Small intestine (tissue), 7 donors: ENCODE results near the gene SUPT20HL2. TPM values are rescaled to one million over a fixed set of nuclear protein-coding genes. Genes with fewer than 3 reads are reported as not detected.

Source experiments
- DNase-seq, 2 donors: peaks; one replicate each; pipeline versions ENCODE4 v3.0.0 to v3.0.0-alpha.2; 2013
- FAIRE-seq: peaks from 2 replicates; lab custom pipeline; 2012; peaks lifted over from hg19 to GRCh38; lab: Jason Lieb, UNC
- H3K27ac ChIP-seq, 3 donors: one replicate each; pipeline ENCODE4 v1.5.1; 2013; ENCODE audit warnings: low read length in 2 of 3, mild to moderate bottlenecking in 2 of 3, control low read depth in 1 of 3, inconsistent platforms in 1 of 3, low read depth in 1 of 3, moderate library complexity in 1 of 3
- H3K27me3 ChIP-seq, 3 donors: one replicate each; pipeline ENCODE4 v1.6.1; 2013; ENCODE audit warnings: low read length in 3 of 3, inconsistent platforms in 1 of 3; ENCODE audit not compliant: control insufficient read depth in 3 of 3, insufficient read depth in 3 of 3
- H3K36me3 ChIP-seq, 3 donors: one replicate each; pipeline ENCODE4 v1.6.1; 2013; ENCODE audit warnings: low read length in 3 of 3, inconsistent platforms in 1 of 3, low read depth in 1 of 3, mild to moderate bottlenecking in 1 of 3, moderate library complexity in 1 of 3; ENCODE audit not compliant: control insufficient read depth in 3 of 3, insufficient read depth in 2 of 3
- H3K4me1 ChIP-seq, 3 donors: one replicate each; pipeline ENCODE4 v1.6.1; 2013; ENCODE audit warnings: low read length in 2 of 3, inconsistent platforms in 1 of 3, low read depth in 1 of 3, mild to moderate bottlenecking in 1 of 3, moderate library complexity in 1 of 3; ENCODE audit not compliant: control insufficient read depth in 3 of 3, insufficient read depth in 2 of 3
- H3K4me3 ChIP-seq, 3 donors: one replicate each; pipeline ENCODE4 v1.5.1; 2013; ENCODE audit warnings: low read length in 3 of 3, control low read depth in 1 of 3, inconsistent platforms in 1 of 3, low read depth in 1 of 3, mild to moderate bottlenecking in 1 of 3, moderate library complexity in 1 of 3
- H3K9me3 ChIP-seq, 2 donors: one replicate each; pipeline ENCODE4 v1.6.1; 2013; ENCODE audit warnings: low read depth in 1 of 2, low read length in 1 of 2; ENCODE audit not compliant: control insufficient read depth in 2 of 2, insufficient read depth in 1 of 2
- WGBS, 3 donors: extraction: QIAGEN DNeasy Blood & Tissue Kit; methylation state at CpG; one replicate each; pipeline ENCODE4 v1.1.7; 2013; 5-methylcytosine and 5-hydroxymethylcytosine counted together
- polyA plus RNA-seq, 4 donors: library from polyadenylated mRNA; stranded (reverse) in 3 of 4; unstranded in 1 of 4; fragments of 200-250 nt in 3 of 4; fragments of 120-200 nt in 1 of 4; gene quantifications; one replicate each; pipeline versions ENCODE4 v1.2.1 to v1.2.3, GENCODE V29; 2013
- donor health status: healthy with polysubstance abuse.
- donor health status: control.
- donor health status: control.
- donor health status: Bipolar disorder and iron deficiency.
- donor health status: healthy.

Gene SUPT20HL2
- polyA plus RNA-seq, 4 donors = 0.04 TPM; not detected in 3

DNA sequence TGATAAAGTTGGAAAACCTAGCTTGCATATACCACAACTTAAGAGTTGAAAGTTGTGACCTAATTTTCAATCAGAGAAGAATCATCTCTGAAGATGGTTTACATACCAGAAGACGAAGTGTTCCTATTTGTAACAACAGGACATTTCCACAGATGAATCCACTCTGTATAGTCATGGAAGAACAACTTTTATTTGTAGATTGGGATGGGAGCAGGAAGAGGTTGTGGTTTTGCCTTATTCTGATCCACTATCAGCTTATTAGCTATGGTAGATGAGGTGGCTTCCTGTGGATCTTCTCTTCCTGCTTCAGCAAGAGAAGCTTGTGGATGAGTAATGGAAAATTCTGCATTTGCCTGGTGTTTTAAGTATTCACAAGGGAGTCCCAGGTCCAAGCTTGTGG lies 27.9 kb upstream of the SUPT20HL2 start:
- 57 to 80% (median 58%) methylated on average over 1 of the region's 1 CpG for WGBS, 3 donors
- Histone ChIP-seq H3K27ac (no peak overlapping the region), H3K9me3 (no peaks in the 10 kb centered on the region), H3K4me3 (no peak overlapping the region), H3K36me3 (no peaks in the 10 kb centered on the region), H3K4me1 (no peaks in the 10 kb centered on the region), H3K27me3 (no peaks in the 10 kb centered on the region)
- DNase-seq = no peak
- no peak for FAIRE-seq

DNA sequence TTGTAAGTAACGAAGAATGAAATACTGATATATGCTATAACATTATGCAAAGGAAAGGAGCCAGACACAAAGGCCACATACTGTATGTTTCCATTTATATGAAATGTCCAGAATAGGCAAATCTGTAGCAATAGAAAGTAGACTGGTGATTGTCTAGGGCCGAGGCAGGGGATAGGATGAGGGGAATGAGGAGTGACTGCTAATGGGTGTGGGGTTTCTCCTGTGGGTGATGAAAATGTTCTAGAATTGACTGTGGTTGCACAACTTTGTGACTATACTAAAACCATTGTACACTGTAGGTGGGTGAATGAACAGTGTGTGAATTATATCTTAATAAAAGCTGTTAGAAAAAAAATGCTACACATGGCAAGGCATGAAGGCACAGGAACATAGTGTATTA lies 26.6 kb upstream of the SUPT20HL2 start:
- Histone ChIP-seq H3K27me3 (no peaks in the 10 kb centered on the region), H3K27ac (no peak overlapping the region), H3K9me3 (no peaks in the 10 kb centered on the region), H3K4me3 (no peak overlapping the region), H3K36me3 (no peaks in the 10 kb centered on the region), H3K4me1 (no peaks in the 10 kb centered on the region)
- no peak for FAIRE-seq
- WGBS, 3 donors = 79 to 84% (median 80%) methylated on average over 2 of the region's 2 CpGs
- no peak for DNase-seq

DNA sequence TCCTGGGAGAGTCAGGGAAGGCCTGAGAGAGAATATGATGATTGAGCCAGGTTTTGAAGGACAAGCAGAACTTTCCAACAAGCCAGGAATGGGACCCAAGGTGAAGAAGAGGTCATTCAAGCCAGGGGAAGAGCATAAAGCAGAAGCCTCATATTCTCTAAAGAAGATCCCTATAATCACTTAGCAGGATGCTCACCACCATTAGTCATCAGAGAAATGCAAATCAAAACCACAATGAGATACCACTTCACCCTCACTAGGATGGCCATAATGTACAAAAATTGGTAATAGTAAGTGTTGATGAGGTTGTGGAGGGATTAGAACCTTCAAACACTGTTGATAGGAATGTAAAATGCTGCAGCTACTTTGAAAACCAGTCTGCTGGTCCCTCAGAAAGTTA lies 26.0 kb upstream of the SUPT20HL2 start:
- no peaks in the 10 kb centered on the region for H3K36me3 ChIP-seq
- no peaks in the 10 kb centered on the region for H3K27me3 ChIP-seq
- DNase-seq (no peak), FAIRE-seq (no peak)
- H3K4me1 ChIP-seq = no peaks in the 10 kb centered on the region
- no peak overlapping the region for H3K27ac ChIP-seq
- H3K4me3 ChIP-seq = no peak overlapping the region
- H3K9me3 ChIP-seq = no peaks in the 10 kb centered on the region

- Histone ChIP-seq H3K9me3 (no peaks in the 10 kb centered on the region), H3K27me3 (no peaks in the 10 kb centered on the region), H3K4me1 (no peaks in the 10 kb centered on the region), H3K36me3 (no peaks in the 10 kb centered on the region), H3K4me3 (no peak overlapping the region), H3K27ac (no peak overlapping the region)
- 67 to 88% (median 80%) methylated on average over 1 of the region's 1 CpG for WGBS, 3 donors
- DNase-seq (no peak), FAIRE-seq (no peak)
Observed at GRCh38 chrX:24335871-24336270, 22.0 kb upstream of the SUPT20HL2 start.

DNA sequence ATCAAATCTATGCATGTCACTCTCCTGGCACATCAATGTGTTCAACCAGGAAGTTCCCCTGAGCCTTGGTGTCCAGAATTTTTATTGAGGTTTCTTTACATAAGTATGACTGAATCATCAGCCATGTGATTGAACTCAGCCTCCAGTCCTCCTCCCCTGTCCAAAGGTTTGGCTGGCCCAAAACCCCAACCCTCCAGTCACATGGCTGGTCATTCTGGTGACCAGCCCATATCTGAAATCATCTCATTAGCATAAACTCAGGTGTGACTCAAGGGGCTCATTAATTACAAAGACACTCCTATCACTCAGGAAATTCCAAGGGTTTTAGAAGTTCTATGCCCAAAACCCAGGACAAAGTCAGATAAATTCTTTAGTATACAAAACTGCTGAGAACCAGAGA lies 20.6 kb upstream of the SUPT20HL2 start:
- DNase-seq (peak in 1 of 2 donors; percentile 2), FAIRE-seq (no peak)
- Histone ChIP-seq H3K4me1 (no peaks in the 10 kb centered on the region), H3K27me3 (no peaks in the 10 kb centered on the region), H3K9me3 (no peaks in the 10 kb centered on the region), H3K36me3 (no peaks in the 10 kb centered on the region), H3K27ac (no peak overlapping the region), H3K4me3 (no peak overlapping the region)

DNA sequence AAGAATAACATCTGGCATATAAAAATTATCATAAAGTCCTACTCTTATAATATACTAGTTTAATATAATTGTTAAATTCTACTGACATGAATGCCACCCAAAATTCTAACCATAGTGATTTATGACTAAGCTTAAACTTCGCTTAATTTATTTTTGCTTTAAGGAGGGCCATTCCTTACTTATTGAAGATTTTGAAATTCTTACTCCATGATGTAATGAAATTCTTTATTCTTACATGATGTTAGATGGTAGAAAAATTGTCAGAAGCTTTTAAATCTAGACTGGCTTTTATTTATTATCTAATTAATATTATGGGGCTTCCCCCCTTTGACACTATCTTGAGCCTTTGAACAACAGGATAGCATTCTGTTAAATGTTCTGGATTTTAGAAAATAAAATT lies 19.5 kb upstream of the SUPT20HL2 start:
- Histone ChIP-seq H3K27me3 (no peaks in the 10 kb centered on the region), H3K4me3 (no peak overlapping the region), H3K27ac (no peak overlapping the region), H3K36me3 (no peaks in the 10 kb centered on the region), H3K9me3 (no peaks in the 10 kb centered on the region), H3K4me1 (no peaks in the 10 kb centered on the region)
- 77 to 100% (median 80%) methylated on average over 1 of the region's 1 CpG for WGBS, 3 donors
- FAIRE-seq = no peak
- DNase-seq = no peak

DNA sequence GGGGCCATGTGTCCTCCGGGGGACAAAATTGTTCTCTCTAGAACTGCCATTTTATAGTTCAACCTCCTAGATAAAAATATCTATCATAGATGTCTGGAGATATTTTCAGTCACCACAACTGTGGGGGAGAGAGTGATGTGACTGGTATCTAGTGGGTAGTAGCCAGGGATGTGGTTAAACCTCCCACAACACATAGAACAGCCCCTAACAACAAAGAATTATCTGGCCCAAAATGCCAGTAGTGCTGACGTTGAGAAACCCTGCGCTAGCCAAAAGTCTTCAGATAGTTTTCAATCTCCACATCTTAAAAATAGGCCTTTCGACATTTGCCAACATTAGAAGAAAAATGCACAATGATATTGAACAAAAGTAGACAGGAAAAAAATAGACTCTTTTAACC lies 19.0 kb upstream of the SUPT20HL2 start:
- H3K9me3 ChIP-seq = no peaks in the 10 kb centered on the region
- no peak overlapping the region for H3K27ac ChIP-seq
- H3K36me3 ChIP-seq = no peaks in the 10 kb centered on the region
- H3K4me3 ChIP-seq = no peak overlapping the region
- H3K4me1 ChIP-seq = no peaks in the 10 kb centered on the region
- 68 to 83% (median 68%) methylated on average over 4 of the region's 4 CpGs for WGBS, 3 donors
- FAIRE-seq = no peak
- no peaks in the 10 kb centered on the region for H3K27me3 ChIP-seq
- DNase-seq = no peak

DNA sequence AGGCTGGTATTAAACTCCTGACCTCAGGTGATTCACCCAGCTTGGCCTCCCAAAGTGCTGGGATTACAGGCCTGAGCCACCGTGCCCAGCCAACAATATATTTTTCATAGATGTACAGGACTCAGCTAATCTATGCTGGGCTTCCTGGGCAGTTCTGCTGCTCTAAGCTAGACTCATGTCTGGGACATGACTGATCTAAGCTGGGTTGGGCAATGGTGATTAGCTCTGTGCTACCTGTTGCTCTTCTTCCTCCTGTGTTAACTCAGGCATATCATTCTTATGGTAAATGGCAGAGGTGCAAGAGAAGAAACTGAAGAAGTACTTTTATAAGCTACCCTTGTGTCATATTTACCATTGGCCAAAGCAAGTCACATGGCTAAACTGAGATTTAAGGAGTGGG lies 11.4 kb upstream of the SUPT20HL2 start:
- Histone ChIP-seq H3K36me3 (no peaks in the 10 kb centered on the region), H3K4me3 (no peak overlapping the region), H3K9me3 (no peaks in the 10 kb centered on the region), H3K4me1 (no peaks in the 10 kb centered on the region), H3K27ac (no peak overlapping the region), H3K27me3 (no peaks in the 10 kb centered on the region)
- no peak for DNase-seq
- WGBS, 3 donors = 94 to 96% methylated on average over 1 of the region's 1 CpG; no CpG with 5 or more reads in 1 of the 3 donors
- no peak for FAIRE-seq

DNA sequence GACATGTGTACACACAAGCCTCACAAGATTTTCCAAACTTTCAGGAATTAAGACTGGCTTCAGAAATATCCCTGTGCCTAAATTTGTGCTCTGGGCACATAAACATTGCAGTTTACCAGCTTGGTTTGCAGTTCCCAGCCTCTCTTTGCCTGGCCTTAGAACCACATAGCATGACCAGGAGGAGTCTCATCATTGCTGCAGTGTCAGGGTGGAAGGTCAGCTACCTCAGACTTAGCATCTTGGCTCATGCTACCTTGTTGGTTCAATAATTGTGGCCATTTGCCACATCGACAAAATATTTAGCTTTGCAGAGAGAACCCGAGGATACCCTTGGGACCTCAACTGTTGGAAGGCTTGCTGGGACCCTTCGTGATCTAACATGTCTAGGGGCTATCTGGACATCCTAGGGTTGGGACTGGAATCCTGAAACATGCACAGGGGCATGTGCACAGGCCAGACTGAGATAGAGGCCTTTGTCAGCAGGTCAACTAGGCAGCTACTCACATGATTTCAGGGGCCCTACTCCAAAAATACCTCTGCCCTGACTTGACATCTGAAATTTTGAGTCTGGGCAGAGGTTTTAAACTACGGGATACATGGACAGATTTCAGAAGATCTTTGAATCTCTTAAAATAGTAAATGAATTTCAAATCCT lies 8.0 kb upstream of the SUPT20HL2 start:
- Histone ChIP-seq H3K27me3 (no peaks in the 10 kb centered on the region), H3K9me3 (no peaks in the 10 kb centered on the region), H3K4me3 (no peak overlapping the region), H3K36me3 (no peaks in the 10 kb centered on the region), H3K4me1 (no peaks in the 10 kb centered on the region), H3K27ac (no peak overlapping the region)
- DNase-seq = no peak
- FAIRE-seq = no peak
- 73 to 92% (median 84%) methylated on average over 4 of the region's 4 CpGs for WGBS, 3 donors
